Fibroblast of the aortic adventitia (primary cell): Measurements from ENCODE around the gene SNX7. TPM values are rescaled to one million over a fixed set of nuclear protein-coding genes. Genes with fewer than 3 reads are reported as not detected.
A peak's percentile ranks its signal among the peaks of the same experiment; 100 is the strongest.

ENCODE experiments used
- DNase-seq: peaks from one replicate; pipeline ENCODE4 v3.0.0-alpha.2; 2010; ENCODE audit warnings: low read depth
- H3K4me3 ChIP-seq: 2 replicates; pipeline ENCODE4 v1.5.1; 2011; ENCODE audit warnings: low read depth, mild to moderate bottlenecking, control low read depth, low read length, moderate library complexity
- total RNA-seq: library from RNA; depleted of rRNA; stranded (reverse); fragments of >200 nt; gene quantifications from 2 replicates; pipeline ENCODE4 v1.2.3, GENCODE V29; 2012; ENCODE audit warnings: low replicate concordance
- TF ChIP-seq, protein P1 (sequence below): IDR thresholded peaks from 2 replicates; pipeline ENCODE4 v1.5.1; 2011; ENCODE audit warnings: mild to moderate bottlenecking, low read length, control low read depth, inconsistent platforms; ENCODE audit not compliant: insufficient read depth

The SNX7 gene
- 80.3 and 83.0 TPM in 2 replicates for total RNA-seq

DNA sequence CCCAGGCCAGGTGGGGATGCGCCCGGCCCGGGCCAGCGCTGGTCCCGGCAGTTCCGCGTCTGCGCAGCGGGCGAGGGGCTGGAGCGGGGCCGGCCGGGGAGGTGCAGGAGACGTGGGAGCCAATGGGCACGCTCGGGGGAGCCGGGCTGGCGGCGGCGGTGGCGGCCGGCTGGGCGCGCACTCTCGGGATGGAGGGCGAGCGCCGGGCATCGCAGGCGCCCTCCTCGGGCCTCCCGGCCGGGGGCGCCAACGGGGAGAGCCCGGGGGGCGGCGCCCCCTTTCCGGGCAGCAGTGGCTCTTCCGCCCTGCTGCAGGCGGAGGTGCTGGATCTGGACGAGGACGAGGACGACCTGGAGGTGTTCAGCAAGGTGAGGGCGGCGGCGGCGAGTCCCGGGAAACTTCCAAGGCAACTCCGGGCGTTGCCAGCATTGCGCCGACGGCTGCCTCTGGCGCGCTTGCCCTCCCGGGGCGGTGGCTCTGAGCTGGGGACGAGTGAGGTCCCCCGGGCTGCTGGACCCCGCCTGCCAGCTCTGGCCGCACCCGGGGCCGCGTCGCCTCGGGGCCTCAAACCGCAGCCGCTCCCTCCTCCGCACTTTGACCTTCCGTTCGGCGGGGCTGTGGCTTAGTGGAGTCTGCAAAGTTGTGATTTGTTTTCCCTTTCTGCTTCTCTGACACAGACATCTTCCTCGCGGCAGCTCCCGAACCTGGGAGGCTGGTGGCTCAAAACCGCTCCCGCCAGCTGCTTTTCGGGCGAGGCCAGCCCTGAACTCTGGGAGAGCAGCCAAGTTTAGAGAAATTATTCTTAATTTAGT is at the start of gene SNX7:
TSS of gene SNX7 (plus strand) at position 178 of the 812 bp plus-strand sequence. CDS start at position 189, 11 bp downstream.
- TF ChIP-seq, protein P1, sequence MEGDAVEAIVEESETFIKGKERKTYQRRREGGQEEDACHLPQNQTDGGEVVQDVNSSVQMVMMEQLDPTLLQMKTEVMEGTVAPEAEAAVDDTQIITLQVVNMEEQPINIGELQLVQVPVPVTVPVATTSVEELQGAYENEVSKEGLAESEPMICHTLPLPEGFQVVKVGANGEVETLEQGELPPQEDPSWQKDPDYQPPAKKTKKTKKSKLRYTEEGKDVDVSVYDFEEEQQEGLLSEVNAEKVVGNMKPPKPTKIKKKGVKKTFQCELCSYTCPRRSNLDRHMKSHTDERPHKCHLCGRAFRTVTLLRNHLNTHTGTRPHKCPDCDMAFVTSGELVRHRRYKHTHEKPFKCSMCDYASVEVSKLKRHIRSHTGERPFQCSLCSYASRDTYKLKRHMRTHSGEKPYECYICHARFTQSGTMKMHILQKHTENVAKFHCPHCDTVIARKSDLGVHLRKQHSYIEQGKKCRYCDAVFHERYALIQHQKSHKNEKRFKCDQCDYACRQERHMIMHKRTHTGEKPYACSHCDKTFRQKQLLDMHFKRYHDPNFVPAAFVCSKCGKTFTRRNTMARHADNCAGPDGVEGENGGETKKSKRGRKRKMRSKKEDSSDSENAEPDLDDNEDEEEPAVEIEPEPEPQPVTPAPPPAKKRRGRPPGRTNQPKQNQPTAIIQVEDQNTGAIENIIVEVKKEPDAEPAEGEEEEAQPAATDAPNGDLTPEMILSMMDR = peak; percentile 10
- peak; percentile 66 for DNase-seq
- peak within 1 kb of the TSS; percentile 87 for H3K4me3 ChIP-seq

GRCh38 chr1:98637316-98637715 is 24.2 kb upstream of the SNX7 start:
- no peak overlapping the region for H3K4me3 ChIP-seq
- DNase-seq = no peak
- TF ChIP-seq, protein P1 = no peak

GRCh38 chr1:98638185-98638584 is 23.3 kb upstream of the SNX7 start:
- H3K4me3 ChIP-seq = no peak overlapping the region
- DNase-seq = no peak
- TF ChIP-seq, protein P1 = no peak

DNA sequence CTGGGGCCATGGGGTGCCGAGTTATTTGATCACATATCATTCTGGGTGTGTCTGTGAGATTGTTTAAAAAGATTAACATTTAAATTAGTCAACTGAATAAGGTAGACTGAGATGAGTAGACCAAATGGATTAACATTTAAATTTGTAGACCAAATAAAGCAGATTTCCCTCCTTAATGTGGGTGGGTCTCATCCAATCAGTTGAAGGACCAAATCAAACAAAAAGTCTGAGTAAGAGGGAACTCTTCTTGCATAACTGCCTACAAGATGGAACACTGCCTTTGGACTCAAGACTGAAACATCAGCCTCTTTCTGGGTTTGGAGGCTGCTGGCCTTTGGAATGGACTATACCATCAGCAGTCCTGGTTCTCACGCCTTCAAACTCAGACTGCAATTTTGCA is 17.0 kb upstream of the SNX7 start:
- no peak for DNase-seq
- TF ChIP-seq, protein P1 = no peak
- no peak overlapping the region for H3K4me3 ChIP-seq

DNA sequence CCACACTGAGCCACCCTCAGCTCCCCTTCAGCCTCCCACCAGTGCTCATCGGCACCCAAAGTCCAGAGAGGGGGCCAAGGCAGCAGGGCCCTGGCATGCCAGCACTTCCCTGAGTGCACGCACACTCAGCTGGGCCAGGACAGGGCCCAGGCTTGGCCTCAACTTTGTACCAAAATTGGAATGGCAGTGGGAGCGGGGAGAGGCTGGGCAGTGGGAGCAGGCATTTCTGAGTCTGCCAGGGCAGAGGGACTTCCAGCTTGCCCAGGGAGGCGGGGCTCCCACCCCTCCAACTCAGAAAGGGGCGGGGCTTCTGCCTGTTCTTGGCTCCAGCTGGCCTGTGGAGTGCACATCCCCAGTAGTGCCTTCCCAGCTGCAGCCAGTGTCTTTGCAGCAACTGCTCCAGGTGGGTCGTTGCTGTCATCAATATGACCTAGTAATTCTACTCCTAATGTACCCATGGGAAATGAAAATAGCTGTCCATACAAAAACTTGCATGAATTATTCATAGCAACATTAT is 10.3 kb upstream of the SNX7 start:
- no peak for DNase-seq
- TF ChIP-seq, protein P1 = no peak
- no peak overlapping the region for H3K4me3 ChIP-seq

GRCh38 chr1:98653123-98653522 is 8.4 kb upstream of the SNX7 start:
- TF ChIP-seq, protein P1 = no peak
- no peak overlapping the region for H3K4me3 ChIP-seq
- DNase-seq = no peak
